GM12875 (cell line): ENCODE data around the gene PRSS36.

Experiments used
- H3K4me3 ChIP-seq: one replicate; pipeline ENCODE4 v1.5.1; 2011; ENCODE audit warnings: low read depth, low read length, control low read depth
- TF ChIP-seq, protein P1 (sequence below): IDR thresholded peaks from 2 replicates; pipeline ENCODE4 v1.5.1; 2011; ENCODE audit warnings: low read depth, mild to moderate bottlenecking, control low read depth, inconsistent platforms, low read length, moderate library complexity, borderline replicate concordance; ENCODE audit not compliant: insufficient read depth

Gene PRSS36

DNA sequence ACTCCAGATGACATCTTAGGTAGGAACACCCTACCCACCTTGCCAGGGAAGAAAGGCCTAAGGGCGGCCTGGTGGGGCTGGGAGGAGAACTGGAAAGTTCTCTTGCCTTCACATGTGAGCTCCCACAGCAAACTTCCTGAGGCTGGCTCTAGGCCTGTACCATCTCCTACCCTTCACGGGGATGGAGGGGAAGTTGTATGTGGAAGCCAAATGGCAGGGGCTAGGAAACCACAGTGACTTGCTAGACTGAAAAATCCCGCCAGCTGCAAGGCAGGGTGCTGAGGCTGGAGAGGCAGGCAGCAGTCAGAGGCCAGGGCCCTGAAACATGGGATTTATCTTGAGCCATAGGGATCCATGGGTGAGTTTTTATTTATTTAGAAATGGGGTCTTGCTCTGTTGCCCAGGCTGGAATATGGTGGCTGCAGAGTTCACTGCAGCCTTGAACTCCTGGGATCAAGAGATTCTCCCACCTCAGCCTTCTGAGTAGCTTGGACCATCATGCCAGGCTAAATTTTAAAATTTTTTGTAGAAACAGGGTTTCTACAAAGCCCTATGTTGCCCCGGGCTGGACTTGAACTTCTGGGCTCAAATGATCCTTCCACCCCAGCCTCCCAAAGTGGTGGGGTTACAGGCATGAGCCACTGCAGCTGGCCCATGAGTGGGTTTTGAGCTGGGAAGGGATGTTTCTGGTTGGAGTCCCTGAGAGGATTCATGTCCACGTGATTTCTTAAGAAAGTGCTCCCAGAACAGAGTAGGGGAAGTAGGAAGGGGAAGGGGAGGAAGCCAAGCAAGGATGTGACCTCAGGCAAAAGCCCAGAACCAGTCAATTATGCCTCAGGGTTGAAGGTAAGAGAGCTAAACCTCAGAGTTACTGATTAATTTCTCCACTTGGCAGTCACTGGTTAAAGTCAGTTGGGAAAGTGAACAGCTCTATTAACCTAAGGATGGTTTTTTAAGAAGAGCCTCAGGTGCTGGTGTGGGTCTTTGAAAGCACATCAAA lies 36.4 kb downstream of the PRSS36 start:
- H3K4me3 ChIP-seq: no peak overlapping the region
- TF ChIP-seq, protein P1, sequence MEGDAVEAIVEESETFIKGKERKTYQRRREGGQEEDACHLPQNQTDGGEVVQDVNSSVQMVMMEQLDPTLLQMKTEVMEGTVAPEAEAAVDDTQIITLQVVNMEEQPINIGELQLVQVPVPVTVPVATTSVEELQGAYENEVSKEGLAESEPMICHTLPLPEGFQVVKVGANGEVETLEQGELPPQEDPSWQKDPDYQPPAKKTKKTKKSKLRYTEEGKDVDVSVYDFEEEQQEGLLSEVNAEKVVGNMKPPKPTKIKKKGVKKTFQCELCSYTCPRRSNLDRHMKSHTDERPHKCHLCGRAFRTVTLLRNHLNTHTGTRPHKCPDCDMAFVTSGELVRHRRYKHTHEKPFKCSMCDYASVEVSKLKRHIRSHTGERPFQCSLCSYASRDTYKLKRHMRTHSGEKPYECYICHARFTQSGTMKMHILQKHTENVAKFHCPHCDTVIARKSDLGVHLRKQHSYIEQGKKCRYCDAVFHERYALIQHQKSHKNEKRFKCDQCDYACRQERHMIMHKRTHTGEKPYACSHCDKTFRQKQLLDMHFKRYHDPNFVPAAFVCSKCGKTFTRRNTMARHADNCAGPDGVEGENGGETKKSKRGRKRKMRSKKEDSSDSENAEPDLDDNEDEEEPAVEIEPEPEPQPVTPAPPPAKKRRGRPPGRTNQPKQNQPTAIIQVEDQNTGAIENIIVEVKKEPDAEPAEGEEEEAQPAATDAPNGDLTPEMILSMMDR: no peak

DNA sequence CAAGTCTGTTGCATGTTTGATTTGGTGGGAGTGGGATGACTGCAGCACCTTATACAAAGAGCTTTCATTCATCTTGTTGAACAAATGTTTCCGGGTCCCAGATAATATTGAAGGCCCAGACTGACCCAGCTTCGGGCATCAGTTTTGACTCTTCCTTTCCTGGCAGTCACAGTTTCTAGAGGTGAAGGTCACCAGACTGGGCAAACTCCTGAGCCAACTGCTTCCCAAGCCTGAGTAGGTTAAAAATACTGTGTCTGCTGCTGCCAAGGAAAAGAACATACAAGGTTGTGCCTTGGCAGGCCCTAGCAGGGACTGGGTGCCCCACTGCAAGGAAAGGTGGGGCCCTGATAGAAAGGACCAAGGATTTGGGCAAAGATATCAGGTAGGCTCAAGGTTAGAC lies 37.2 kb downstream of the PRSS36 start:
- TF ChIP-seq, protein P1: no peak
- no peak overlapping the region for H3K4me3 ChIP-seq

DNA sequence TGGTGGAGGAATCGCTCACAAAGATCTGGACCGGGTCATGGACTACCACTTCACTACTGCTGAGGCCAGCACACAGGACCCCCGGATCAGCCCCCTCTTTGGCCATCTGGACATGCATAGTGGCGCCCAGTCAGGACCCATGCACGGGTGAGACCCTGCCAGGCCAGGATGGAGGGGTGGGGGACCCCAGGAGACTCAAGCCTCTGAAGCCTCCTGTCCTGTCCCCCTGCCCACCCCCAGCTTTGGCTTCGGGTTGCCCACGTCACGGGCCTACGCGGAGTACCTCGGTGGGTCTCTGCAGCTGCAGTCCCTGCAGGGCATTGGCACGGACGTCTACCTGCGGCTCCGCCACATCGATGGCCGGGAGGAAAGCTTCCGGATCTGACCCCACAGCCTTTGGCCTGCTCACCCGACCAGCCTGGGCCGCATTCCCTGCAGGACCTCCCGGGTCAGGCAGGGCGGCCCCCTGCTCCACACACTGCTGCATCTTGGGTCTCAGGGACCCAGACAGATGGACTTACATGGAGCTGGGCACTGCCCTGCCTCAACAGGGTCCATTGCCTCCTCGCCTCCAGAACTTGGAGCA lies 37.9 kb downstream of the PRSS36 start:
- H3K4me3 ChIP-seq: no peak overlapping the region
- TF ChIP-seq, protein P1: no peak

DNA sequence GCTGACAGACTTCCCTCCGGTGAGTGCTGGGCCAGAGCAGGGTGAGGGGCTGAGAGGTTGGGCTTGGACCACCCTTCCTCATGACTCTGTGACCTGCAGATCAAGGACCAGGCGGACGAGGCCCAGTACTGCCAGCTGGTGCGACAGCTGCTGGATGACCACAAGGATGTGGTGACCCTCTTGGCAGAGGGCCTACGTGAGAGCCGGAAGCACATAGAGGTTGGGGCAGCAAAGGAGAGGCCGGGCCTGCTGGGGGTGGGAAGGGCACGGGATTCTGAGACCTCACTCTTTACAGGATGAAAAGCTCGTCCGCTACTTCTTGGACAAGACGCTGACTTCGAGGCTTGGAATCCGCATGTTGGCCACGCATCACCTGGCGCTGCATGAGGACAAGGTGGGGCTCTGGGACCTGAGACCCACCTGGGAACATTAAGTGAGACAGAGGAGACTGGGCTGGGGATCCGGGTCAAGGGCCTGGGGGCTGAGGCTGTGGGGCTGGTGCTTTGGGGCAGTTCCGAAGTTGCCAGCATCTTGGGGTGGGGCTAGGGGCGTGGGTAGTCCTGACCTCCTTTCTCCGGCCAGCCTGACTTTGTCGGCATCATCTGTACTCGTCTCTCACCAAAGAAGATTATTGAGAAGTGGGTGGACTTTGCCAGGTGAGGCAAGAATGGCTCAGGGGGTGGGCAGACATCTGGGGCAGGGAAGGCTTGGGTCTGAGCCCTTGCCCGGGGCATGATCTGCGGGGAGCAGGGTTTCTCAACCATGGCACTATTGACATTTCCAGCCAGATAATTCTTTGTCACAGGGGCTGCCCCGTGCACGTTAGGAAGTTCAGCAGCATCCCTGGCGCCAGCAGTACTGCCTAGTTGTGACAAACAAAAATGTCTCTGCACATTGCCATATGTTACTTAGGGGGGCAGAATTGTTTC lies 39.5 kb downstream of the PRSS36 start:
- TF ChIP-seq, protein P1: no peak
- H3K4me3 ChIP-seq: no peak overlapping the region

DNA sequence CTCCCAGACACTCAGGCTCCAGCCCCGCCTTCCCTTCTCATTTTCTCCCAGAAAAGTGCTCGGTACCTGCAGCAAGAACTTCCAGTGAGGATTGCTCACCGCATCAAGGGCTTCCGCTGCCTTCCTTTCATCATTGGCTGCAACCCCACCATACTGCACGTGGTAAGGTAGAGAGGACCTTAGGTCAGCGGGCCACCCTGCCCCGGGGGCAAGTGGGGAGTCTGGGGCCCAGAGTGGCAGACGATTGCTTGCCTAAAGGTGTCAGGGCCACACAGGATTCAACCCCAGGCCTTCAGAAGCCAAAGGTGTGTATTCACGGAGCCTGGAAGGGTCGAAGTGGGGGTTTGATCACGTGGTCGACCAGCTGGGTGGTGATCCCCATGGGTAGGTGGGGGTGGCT lies 40.2 kb downstream of the PRSS36 start:
- TF ChIP-seq, protein P1: no peak
- no peak overlapping the region for H3K4me3 ChIP-seq

DNA sequence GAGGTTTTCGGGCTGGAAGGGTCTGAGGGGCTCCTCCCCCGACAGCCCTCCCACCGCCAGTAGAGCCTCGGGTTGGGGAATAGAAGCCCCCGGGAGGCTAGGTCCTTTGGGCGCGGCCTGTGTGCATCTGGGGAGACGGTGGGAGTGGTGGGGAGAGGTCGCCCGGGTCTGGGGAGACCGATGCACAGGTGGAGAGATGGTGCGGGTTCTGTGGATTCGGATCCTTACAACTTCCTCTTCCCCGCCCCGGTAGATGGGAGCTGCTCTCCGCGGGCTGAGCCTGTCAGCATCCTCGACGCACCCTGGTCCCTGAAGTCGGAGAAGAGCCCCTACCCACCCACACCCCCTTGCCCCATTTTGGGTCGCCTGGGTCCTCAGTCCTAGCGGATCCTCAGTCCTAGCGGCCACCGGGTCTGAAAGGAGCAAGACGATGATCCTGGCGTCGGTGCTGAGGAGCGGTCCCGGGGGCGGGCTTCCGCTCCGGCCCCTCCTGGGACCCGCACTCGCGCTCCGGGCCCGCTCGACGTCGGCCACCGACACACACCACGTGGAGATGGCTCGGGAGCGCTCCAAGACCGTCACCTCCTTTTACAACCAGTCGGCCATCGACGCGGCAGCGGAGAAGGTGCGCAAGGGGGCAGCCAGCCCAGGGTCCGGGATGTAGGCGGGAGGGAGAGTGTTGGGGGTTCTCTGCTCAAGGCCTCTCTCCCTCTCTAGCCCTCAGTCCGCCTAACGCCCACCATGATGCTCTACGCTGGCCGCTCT lies 40.9 kb downstream of the PRSS36 start:
- H3K4me3 ChIP-seq: peak overlapping the region; percentile 72
- TF ChIP-seq, protein P1: no peak
